NCI-H2081 (cell line): ENCODE measurements around the gene GID8.

Experiments used
- DNase-seq, 2 experiments: peaks; one replicate each; lab custom pipeline; 2025; lab: John Stamatoyannopoulos, UW

GID8 gene

DNA sequence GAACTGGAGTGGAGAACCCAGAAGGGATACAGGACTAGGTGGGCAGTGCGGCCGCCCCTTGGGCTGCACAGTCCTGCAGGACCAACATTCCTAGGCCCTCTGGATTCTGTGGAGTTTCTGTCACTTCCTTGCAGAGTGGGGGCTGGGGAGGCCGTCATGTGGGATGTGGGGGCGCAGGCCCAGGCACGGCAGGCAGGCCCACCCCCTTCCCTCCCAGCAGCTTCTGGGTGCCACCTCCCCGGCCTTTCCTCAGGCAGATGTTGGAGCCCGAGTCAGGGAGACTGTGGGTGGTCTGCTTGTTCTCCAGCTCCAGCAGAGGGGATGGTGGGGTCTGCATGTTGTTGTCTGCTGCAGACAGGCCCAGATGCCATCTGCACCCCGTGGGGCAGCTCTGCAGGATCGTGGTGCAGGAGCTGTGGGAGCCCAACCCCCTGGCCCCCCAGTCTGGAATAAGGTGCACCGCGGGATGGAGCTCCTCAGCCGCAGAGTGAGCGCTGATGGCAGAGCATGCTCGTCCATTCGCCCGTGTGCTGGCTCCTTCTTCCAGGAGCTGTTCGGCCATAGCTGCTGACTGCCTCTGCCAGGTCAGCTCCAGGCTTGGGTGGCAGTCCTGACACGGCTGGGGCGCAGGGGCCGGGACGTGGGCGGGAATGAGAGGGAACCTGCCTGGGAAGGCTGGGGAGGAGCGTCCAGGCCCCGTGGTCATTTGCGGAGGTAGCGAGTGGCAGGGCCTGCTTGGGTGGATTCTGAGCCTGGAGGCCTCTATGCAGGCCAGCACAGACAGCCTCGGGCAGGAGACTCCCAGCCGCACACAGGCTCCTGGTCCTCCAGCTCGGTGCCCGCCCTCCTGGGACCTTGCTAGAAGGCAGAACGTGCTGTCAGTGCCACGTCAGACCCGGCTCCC, 32.6 kb downstream of the GID8 start:
- DNase-seq = no peak

DNA sequence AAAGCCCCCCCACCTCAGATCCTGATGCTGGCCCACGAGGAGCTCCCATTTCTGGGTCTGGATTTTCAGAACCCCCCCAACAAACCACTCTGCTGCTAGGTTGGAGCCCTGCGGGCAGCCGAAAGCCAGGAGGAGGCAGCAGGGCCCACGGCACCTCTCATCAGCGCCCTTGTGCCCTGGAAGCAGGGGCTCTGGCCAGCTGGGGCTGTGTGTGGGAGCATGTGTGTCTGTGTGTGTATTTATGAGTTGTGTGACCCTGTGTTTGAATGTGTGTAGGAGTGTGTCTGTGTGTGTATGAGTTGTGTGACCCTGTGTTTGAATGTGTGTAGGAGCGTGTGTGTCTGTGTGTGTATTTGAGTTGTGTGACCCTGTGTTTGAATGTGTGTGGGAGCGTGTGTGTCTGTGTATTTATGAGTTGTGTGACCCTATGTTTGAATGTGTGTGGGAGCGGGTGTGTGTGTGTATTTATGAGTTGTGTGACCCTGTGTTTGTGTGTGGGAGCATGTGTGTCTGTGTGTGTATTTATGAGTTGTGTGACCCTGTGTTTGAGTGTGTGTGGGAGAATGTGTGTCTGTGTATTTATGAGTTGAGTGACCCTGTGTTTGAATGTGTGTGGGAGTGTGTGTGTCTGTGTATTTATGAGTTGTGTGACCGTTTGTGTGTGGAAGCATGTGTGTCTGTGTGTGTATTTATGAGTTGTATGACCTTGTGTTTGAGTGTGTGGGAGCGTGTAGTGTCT, 33.4 kb downstream of the GID8 start:
- DNase-seq = no peak

DNA sequence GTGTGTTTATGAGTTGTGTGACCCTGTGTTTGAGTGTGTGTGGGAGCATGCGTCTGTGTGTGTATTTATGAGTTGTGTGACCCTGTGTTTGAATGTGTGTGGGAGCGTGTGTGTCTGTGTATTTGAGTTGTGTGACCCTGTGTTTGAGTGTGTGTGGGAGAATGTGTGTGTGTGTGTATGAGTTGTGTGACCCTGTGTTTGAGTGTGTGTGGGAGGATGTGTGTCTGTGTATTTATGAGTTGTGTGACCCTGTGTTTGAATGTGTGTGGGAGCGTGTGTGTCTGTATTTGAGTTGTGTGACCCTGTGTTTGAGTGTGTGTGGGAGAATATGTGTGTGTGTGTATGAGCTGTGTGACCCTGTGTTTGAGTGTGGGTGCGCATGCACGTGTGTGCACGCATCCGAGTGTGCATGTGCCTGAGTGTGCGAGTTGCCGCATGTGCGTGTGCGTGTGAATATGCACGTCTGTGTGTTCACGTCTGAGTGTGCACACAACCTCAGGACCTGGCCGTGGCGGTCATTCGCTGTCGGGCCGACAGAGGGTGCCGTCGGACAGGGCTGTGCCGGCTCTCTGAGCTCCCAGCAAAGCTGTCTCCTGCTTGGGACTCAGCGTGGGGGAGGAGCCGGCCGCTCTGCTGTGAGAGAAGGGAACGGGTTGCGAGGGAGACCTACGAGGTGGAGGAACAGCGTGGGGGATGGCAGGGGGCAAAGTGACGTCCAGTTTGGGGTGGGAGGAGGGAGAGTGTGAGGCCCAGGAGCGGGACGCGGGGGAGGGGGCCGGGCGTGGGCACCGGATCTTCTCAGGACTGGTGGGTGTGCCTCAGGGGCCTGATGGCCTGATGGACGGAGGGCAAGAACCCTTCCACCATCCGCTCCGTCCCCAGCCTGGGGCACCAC, 34.2 kb downstream of the GID8 start:
- DNase-seq = peak; percentile 76 to 81

DNA sequence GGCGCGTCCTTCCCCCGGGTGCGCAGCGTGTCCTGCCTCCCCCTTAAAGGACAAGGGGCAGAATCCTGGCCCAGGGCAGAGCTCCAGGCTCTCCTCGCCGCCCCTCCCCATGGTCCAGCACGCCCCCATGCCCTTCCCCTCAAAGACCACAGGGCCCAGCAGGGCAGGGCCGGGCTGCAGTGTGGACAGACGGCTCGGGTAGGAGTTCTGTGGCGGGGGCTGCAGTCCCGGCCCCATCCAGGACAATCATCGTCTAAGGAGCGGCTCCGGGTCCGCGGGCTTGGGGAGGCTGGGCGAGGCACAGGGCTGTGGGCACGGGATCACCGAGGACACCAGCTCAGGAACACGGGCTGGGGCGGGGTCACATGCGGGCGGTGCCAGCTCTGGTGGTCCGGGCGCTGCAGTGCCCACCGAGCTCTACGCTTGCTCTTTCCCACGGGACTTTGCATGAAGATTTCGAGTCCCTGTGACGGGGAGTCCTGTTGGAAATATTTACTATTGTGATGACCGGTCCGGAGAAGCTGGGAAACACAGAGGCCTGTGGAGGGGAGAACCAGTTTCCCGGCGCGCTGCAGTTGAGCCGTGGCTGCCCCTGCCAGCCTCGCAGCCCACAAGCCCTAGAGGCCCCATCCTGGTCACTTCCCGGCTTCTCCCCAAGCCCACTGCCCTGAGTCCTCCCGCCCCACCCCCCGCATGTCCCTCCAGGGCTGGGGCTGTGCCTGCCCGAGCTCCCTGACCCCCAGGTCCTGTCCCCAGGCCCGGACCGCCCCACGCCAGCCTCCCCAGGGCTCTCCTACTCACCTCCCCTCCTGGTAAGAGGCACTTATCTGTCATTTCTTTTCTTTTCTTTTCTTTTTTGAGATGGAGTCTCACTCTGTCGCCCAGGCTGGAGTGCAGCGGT, 35.1 kb downstream of the GID8 start:
- no peak for DNase-seq

DNA sequence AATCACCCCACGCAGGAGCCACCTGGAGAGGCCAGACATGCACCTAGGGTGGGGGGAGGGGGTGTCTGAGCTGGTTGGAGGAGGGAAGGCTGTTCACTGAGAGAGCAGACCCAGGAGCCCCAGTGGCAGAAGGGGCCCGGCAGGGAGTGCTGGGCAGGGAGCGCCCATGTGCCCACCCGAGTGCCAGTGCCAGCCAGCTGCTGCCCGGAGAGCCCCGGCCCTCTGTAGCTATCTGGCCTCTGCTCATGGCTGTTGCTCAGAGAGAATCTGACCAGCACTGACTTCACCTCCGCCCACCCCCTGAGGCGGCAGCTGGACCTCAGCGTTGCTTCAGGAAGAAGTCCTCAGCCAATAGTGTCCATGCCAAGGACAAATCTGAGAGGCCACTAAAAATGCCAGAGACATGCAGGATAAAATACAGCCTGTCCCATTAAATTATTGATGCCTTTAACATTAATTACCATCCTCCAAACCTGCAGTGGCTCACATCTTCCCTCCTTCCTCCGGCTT, 37.4 kb downstream of the GID8 start:
- DNase-seq = no peak

DNA sequence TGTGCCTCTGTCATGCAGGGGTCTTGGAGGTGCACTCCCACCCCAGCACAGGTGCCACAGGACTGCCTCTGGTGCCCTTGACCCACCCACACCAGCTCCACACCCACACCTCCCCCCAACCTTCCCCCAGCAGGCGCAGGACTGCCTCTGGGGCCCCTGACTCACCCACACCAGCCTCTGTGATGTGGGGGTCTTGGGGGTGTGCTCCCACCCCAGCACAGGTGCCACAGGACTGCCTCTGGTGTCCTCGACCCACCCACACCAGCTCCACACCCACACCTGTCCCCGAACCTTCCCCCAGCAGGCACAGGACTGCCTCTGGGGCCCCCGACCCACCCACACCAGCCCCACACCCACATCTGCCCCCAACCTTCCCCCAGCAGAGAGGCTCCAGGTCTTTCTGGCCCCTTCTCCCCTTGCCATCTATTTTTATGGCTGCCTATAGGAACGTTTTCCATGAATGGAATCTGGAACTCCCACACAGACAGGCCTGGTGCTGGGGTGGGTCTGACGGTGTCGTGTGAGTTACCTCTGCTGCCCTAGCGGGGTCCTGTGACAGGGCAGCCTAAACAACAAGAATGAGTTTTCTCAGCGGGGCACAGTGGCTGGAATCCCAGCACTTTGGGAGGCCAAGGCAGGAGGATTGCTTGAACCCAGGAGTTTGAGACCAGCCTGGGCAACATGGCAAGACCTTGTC, 38.0 kb downstream of the GID8 start:
- no peak for DNase-seq

DNA sequence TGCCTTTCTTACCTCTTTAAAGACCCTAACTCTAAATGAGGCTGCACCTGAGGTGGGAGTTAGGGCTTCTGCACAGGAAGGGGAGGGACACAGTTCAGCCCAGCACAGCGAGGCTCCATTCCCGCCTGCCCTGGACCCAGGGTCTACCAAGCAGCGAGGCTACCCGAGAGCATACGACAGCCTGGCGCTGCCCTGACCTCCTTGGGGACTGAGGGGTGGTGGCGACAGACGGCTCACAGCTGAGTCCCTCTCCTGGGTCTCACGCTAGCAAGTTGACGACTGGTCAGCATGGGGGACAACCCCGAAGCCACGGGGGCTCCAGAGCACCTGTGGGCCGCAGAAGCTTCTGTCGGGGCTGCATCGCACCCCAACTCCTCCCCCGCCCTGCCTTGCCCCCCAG, 38.9 kb downstream of the GID8 start:
- DNase-seq = no peak

DNA sequence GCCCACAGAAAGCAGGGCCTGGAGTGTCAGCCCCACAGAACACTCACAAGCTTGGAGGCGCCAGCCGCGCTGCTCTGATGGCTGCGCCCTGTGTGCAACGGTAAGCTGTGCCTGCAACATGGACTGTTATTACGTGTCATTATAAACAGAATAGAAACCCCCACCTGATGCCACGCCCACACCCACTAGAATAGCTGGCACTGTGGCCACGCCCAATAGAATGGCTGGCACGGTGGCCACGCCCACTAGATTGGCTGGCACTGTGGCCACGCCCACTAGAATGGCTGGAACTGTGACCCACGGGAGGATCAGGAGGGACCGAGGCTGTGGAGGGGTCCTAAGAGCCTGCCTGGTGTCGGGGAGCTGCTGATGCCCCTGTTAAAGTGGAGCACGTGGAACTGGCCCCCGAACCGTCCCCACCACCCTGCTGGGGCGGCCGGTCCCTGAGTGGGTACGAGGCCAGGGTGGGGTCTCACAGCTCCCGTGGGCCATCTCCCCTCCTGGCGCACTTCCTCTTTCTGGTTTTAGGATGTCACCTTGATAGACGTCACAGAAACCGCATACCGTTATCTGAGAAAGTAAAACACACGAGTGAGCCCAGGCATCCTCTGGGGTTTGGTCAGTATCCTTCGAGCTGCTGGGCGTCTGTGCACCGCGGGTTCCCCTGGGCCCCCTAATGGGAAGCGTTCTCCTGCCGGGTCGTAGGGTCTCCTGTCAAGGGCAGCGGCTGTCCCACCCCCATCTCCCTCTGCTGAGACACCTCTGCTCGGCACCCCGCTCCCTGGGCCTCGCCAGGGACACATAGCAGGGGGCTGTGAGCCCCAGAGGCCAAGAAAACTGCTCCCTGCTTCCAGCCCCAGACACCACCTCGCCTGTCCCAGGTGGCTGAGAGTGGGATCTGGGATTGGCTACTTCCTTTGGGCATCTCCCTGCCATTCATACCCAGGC, 39.9 kb downstream of the GID8 start:
- peak; percentile 33 to 35 for DNase-seq

DNA sequence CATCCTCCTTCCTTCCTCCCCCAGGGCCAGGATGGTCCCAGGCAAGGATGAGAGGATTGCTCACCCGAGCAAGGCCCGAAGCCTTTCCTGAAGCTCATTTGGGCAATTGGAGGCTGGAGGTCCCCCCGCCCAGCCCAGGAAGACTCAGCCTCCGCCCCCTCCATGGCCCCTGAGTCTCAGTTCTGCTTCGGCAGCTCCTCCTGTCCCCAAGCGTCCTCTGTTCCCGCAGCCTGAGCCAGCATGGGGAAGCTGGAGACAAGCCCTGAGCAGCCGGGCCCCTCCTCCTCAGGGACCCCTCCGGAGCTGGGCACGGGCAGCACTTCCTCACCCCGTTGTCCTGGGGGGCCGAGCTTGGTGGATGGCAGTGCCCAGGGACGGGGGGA, 40.6 kb downstream of the GID8 start:
- no peak for DNase-seq

DNA sequence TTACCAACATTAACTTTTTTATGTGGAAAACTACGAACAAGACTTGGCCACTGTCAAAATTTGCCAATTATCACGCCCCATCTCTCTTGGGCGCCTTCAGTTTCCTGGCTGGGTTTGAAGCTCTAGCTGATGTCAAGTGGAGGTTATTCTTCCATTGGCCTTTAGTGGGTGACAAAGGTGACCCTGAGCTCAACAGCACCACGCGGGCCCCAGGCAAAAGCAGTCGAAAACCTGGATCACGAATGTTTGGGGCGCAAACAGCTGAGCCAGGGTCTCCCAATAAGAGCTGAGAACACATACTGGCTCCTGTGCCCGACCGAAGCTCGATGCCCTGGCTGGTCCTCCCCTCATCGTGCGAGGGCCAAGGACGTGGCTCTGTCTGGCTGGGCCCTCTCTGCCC, 41.4 kb downstream of the GID8 start:
- no peak for DNase-seq

DNA sequence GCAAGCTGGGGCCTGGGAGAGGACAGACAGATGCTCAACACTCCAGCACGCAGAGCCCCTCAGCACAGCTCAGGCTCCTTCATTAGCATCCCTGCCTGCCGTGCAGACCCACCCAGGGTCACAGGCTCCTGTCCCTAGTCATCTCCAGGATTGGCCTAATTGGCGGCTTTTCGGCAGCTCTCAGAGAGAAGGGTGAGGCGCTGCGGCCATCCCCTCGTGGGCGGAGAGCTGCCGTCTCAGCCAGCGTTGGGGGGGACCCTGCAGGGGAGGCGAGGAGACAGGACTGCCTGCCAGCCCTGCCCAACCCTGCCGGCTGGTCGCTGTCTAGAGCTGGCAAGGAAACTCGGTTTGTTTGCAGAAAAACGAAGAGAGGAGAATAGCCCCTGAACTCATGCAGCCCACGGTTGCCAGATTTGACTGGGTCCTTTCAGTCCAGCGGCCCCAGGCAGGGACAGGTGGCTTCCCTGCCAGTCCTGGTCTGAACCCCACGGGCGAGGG, 42.0 kb downstream of the GID8 start:
- DNase-seq = peak in 1 of 2 experiments; percentile 46

DNA sequence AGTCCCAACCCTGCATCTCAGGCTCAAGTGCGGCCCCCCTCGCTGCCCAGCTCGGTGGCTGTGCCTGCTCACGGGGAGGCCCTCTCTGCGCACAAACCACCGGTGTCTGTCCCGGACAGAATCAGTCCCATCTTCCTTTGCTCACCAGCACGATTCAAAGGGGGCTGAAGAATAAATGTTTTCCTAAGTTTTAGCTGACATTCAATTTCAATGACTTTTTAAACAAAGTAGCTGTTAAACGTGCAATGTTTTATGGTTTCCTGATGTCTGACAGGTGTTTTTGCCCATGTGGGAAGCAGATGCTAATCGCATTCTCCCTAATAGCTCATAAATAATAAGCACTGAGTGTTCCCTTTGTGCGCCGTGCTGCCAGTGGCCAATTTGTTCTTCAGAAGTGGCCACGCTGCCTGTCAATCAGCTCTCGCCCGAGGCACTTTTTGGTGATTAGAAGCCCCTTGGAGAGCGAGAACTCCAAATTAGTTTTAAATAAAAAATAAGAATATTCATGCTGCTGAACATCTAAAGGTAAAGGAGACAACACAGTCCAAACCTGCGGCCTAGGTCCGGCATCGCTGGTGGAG, 42.5 kb downstream of the GID8 start:
- peak; percentile 62 to 87 for DNase-seq

DNA sequence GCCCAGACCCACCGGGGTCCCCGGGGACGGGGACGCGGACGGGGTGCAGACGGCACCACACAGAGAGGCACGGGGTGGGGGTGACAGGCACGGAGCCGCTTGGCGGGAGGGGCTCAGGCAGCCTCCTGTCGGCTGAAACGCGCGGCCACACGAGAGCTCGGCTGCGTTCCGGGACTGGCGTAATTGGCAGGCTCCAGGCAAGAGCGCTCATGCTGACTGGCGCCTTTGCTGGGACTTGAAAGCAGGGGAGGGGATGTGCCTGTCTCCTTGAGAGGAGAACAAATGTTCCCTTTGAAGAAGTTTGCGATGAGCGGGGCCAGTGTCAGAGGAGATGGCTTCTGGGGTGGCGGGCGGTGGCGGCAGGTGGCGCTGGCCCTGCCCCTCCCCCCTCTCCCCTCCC, 43.0 kb downstream of the GID8 start:
- DNase-seq = peak; percentile 55 to 73

DNA sequence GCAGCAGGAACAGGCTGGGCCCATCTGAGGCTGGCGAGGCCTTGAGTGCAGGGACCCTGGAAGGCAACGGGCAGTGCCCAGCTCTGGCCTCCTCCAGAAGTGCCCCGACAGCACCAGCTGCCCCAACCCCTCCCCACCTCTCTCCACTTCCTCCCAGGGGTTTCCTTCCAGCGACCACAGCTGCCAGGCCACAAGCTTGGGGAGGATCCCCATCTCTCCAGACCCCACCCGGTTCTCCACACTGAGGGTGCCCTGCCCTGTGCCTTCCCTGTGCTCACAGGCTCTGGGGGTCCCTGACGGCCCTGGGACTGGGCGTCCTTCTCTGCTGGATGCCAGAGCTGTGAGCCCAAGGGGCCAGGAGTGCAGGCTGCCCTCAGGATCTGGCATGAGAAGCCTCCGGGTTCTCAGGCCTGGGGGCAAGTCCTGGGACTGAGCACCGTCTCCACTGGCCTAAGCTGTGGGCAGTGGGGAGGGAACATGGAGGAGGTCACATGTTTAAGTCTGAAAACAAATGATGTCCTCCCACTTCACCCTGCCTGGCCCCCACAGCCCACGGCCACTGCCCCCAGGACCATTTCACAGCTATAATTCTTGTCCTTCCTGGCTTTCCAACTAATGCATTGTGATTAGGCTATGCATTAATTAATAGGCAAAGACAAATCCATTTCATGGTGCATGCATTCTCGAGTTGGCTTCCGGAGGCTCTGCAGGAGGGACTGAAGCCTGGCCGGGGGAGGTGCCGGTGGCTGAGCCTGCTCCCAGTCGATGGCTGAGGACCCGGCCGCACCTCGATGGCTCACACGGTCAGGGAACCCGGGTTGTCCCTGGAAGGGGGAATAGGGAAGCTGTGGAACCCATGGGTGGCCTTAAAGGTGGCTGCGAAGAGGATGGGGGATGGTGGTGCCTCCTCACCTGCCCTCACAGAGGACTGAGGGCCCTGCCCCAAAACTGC, 44.5 kb downstream of the GID8 start:
- DNase-seq = no peak

DNA sequence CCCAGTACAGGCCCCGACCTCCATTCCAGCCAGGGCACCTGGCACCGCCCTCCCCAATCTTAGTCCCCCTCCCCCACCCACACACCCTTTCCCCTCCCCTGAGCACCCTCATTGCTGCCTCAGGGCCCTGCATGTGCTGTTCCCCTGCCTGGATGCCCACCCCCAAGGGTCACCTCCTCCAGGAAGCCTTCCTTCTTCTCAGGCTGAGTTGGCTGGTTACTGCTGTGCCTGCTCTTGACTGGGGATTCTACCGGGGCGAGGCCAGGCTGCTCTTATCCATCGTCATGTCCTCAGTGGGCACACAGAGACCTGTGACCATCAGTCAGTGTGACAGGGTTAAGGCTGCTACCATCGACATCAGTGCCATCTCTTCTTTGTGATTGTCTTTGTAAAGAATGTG, 45.3 kb downstream of the GID8 start:
- DNase-seq = no peak

DNA sequence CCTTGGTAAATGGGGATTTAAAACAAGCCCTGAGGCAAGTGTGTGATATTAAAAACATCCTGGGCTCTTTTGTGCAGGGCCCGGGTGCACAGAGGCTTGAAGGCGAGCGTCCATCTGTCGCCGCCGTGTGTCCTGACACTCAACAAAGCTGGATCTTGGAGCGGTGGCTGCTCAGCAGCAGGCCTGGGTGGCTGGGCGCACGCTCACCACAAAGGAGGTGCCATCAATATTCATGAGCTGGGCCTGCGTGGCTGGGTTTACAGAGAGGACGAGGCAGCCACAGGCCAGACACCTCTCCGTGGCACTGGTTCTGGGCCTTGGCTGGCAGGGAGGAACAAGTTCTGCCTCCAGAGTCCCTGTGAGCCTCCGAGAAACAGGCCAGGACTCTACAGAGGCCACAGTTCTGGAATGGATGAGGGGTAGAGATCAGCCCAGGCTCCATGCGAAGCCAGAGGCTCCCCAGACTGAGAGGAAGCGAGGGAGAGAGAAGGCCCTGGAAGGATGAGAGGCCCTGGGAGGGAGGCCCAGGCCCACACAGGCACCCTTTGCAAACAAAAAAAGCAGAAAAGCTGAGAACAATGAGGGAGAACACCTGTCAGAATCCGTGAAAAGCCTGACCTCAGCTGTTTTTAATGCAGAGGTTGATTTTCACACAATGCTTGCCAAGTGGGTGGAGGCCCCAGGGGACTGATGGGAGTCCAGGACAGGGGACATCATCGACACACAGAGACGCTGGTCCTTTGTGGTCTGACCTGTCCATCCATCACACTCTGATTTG, 46.9 kb downstream of the GID8 start:
- peak; percentile 9 to 60 for DNase-seq

DNA sequence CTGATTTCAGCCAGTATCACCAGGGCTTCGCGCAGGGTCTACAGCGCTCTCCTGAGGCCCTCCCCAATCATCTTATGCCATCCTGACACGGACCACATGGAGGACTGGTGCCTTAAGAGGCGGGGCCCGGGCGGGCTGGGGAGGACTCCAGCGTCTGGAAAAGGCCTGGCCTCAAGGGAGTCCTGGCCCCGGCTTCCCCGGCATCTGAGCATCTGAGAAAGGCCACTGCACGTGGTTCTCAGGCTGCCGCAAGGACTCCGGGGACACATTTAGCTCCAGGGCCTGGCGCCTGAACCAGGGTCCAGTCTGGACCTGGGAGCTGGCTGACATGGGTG, 47.5 kb downstream of the GID8 start:
- DNase-seq = no peak
